Glutamatergic neuron (in vitro differentiated cells): Measurements from ENCODE around the gene HOTAIR. TPM values are rescaled to one million over a fixed set of nuclear protein-coding genes. Genes with fewer than 3 reads are reported as not detected.

Source experiments
- DNase-seq: peaks from one replicate; pipeline ENCODE4 v3.0.0; 2022
- H3K27ac Mint-ChIP-seq: one replicate; pipeline ENCODE4 v1.8.0; 2020; ENCODE audit warnings: mild to moderate bottlenecking, mixed read lengths, inconsistent platforms; ENCODE audit not compliant: unreplicated experiment
- H3K27me3 Mint-ChIP-seq: one replicate; pipeline ENCODE4 v1.8.0; 2020; ENCODE audit warnings: mild to moderate bottlenecking, moderate library complexity, mixed read lengths, inconsistent platforms; ENCODE audit not compliant: unreplicated experiment
- H3K36me3 Mint-ChIP-seq: one replicate; pipeline ENCODE4 v1.8.0; 2020; ENCODE audit warnings: mild to moderate bottlenecking, mixed read lengths, inconsistent platforms; ENCODE audit not compliant: unreplicated experiment
- H3K4me1 Mint-ChIP-seq: one replicate; pipeline ENCODE4 v1.8.0; 2020; ENCODE audit warnings: mild to moderate bottlenecking, low read depth, mixed read lengths, inconsistent platforms; ENCODE audit not compliant: unreplicated experiment
- H3K4me3 Mint-ChIP-seq: one replicate; pipeline ENCODE4 v1.8.0; 2020; ENCODE audit warnings: mild to moderate bottlenecking, mixed read lengths, inconsistent platforms; ENCODE audit not compliant: unreplicated experiment
- H3K9me3 Mint-ChIP-seq: one replicate; pipeline ENCODE4 v1.8.0; 2020; ENCODE audit warnings: mild to moderate bottlenecking, moderate library complexity, mixed read lengths, inconsistent platforms; ENCODE audit not compliant: unreplicated experiment
- long read RNA-seq: library from polyadenylated mRNA; unstranded; transcript quantifications from one replicate; pipeline ENCODE4 v2.0.0, GENCODE V29; 2020; ENCODE audit not compliant: unreplicated experiment
- total RNA-seq: library from RNA; stranded (reverse); fragmentation: NEBNext Ultra II Directional; extraction: Animal tissue kit (Norgen Biotek cat#: 25700); gene quantifications from one replicate; pipeline ENCODE4 v1.2.1, GENCODE V29; 2021; ENCODE audit not compliant: unreplicated experiment
- TF ChIP-seq, protein P1 (sequence below): fragments of 200-600 bp; sonication (generic); IDR thresholded peaks from one replicate; pipeline ENCODE4 v1.5.0; 2021; ENCODE audit not compliant: partially characterized antibody, unreplicated experiment

HOTAIR gene
- not detected for total RNA-seq
- long read RNA-seq, result 0 reads

- no peaks in the 10 kb centered on the region for H3K4me1 Mint-ChIP-seq
- H3K27ac Mint-ChIP-seq, result no peak within 1 kb of the TSS
- peaks cover 61% of the 10 kb centered on the region for H3K27me3 Mint-ChIP-seq
- DNase-seq, result no peak
- TF ChIP-seq, protein P1, sequence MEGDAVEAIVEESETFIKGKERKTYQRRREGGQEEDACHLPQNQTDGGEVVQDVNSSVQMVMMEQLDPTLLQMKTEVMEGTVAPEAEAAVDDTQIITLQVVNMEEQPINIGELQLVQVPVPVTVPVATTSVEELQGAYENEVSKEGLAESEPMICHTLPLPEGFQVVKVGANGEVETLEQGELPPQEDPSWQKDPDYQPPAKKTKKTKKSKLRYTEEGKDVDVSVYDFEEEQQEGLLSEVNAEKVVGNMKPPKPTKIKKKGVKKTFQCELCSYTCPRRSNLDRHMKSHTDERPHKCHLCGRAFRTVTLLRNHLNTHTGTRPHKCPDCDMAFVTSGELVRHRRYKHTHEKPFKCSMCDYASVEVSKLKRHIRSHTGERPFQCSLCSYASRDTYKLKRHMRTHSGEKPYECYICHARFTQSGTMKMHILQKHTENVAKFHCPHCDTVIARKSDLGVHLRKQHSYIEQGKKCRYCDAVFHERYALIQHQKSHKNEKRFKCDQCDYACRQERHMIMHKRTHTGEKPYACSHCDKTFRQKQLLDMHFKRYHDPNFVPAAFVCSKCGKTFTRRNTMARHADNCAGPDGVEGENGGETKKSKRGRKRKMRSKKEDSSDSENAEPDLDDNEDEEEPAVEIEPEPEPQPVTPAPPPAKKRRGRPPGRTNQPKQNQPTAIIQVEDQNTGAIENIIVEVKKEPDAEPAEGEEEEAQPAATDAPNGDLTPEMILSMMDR, result no peak
- H3K36me3 Mint-ChIP-seq, result no peaks in the 10 kb centered on the region
- peaks cover 5% of the 10 kb centered on the region for H3K9me3 Mint-ChIP-seq
- H3K4me3 Mint-ChIP-seq, result no peak within 1 kb of the TSS
These were observed at the start of gene HOTAIR for GRCh38 chr12:53974084-53975063. HOTAIR (minus strand) TSS chr12:53974954.

DNA sequence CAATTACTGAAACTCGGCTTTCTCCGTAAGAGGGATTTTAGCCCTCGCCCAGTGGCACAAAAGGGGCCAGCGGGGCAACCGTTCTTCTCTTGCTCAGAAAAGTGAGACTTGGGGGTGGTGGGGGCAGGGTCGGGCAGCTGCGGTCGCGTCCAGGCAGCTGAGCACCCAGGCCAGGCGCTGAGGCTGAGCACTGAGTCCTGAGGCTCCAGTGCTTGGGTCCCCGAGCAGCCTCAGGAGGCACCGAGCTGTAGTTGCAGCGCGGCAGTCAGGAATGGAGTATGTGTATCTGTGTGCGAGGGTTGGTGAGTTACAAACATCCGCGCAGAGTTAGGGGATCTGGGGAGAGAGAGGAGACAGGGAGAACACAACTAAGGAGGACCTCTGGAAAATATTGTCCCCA, 49.4 kb upstream of the HOTAIR start:
- peaks cover 2% of the 10 kb centered on the region for H3K9me3 Mint-ChIP-seq
- H3K4me3 Mint-ChIP-seq, result no peak overlapping the region
- H3K4me1 Mint-ChIP-seq, result peaks cover 3% of the 10 kb centered on the region
- TF ChIP-seq, protein P1, result no peak
- peaks cover 49% of the 10 kb centered on the region for H3K27me3 Mint-ChIP-seq
- H3K36me3 Mint-ChIP-seq, result no peaks in the 10 kb centered on the region
- DNase-seq, result no peak
- no peak overlapping the region for H3K27ac Mint-ChIP-seq

GRCh38 chr12:54022960-54023884, 48.5 kb upstream of the HOTAIR start:
- peaks cover 44% of the 10 kb centered on the region for H3K27me3 Mint-ChIP-seq
- TF ChIP-seq, protein P1, result no peak

GRCh38 chr12:54021432-54022013, 46.8 kb upstream of the HOTAIR start:
- Mint-ChIP-seq H3K27ac (no peak overlapping the region), H3K27me3 (peaks cover 39% of the 10 kb centered on the region), H3K4me1 (peaks cover 9% of the 10 kb centered on the region), H3K4me3 (no peak overlapping the region), H3K9me3 (peaks cover 2% of the 10 kb centered on the region), H3K36me3 (no peaks in the 10 kb centered on the region)
- no peak for DNase-seq
- TF ChIP-seq, protein P1, result no peak

More at GRCh38 chr12:54022960-54023884, 48.5 kb upstream of the HOTAIR start:
- no peak for DNase-seq
- no peak overlapping the region for H3K4me3 Mint-ChIP-seq
- no peaks in the 10 kb centered on the region for H3K36me3 Mint-ChIP-seq
- H3K4me1 Mint-ChIP-seq, result peaks cover 3% of the 10 kb centered on the region
- peaks cover 2% of the 10 kb centered on the region for H3K9me3 Mint-ChIP-seq
- no peak overlapping the region for H3K27ac Mint-ChIP-seq
